ENCODE results near the gene STX17. TPM values are rescaled to one million over a fixed set of nuclear protein-coding genes. Genes with fewer than 3 reads are reported as not detected.
"Not testable (repeated sequence)": the region's sequence is repeated elsewhere in the genome, so short reads cannot be mapped to it uniquely, and the experiment has no call there.

STX17 gene
- total RNA-seq, 1 donor from 2014 or later, result 52.3 TPM

DNA sequence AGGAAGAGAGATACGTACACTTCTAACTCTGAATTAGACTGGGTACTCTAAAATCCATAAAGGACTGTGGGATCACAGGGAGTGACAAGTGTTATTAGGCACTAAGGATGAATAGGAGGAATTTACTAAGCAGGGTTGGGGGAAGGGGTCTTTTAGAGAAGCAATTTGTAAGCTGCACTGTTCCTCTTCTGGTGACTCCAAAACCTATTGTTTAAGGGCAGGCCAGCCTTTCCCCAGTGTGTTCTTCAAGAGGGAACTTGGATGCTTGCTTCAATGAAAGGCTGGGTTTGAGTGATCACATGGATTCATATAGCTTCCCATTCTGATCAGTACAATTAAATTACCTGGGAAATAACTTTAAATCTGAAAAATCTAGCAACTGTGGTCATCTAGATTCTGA is 71.8 kb downstream of the STX17 start:
- no peak overlapping the region for H3K27ac Mint-ChIP-seq
- H3K36me3 Mint-ChIP-seq, result peaks cover 17% of the 10 kb centered on the region
- H3K4me3 Mint-ChIP-seq, result no peak overlapping the region
- DNase-seq (ENCODE audit: low spot score in 2 of 2, unreplicated experiment in 2 of 2), result no peak
- H3K4me1 Mint-ChIP-seq, result no peaks in the 10 kb centered on the region
- no peaks in the 10 kb centered on the region for H3K9me3 Mint-ChIP-seq
- no peaks in the 10 kb centered on the region for H3K27me3 Mint-ChIP-seq (ENCODE audit: low read depth)
- TF ChIP-seq, protein P1, sequence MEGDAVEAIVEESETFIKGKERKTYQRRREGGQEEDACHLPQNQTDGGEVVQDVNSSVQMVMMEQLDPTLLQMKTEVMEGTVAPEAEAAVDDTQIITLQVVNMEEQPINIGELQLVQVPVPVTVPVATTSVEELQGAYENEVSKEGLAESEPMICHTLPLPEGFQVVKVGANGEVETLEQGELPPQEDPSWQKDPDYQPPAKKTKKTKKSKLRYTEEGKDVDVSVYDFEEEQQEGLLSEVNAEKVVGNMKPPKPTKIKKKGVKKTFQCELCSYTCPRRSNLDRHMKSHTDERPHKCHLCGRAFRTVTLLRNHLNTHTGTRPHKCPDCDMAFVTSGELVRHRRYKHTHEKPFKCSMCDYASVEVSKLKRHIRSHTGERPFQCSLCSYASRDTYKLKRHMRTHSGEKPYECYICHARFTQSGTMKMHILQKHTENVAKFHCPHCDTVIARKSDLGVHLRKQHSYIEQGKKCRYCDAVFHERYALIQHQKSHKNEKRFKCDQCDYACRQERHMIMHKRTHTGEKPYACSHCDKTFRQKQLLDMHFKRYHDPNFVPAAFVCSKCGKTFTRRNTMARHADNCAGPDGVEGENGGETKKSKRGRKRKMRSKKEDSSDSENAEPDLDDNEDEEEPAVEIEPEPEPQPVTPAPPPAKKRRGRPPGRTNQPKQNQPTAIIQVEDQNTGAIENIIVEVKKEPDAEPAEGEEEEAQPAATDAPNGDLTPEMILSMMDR (IDR thresholded peaks at IDR 0.05; ENCODE audit: unreplicated experiment), result no peak

DNA sequence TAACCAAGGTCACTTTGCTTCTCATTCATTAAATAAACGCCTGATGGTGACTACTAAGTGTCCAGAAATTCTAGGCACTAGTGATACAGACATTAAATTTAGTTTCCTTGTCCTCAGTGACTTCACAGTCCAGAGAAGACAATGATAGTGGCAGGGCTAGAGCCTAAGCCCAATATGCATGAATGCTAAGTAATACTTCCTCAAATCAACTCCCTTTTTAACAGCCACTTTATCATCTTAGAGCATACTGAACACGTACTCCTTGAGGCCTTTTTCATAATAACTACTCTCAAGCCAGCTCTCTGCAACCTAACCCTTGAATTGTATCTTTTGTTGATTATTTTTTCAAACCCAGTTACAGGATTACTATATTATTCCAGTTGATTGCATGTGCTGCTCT is 74.1 kb downstream of the STX17 start:
- H3K27ac Mint-ChIP-seq, result no peak overlapping the region
- no peak overlapping the region for H3K4me3 Mint-ChIP-seq
- no peaks in the 10 kb centered on the region for H3K4me1 Mint-ChIP-seq
- TF ChIP-seq, protein P1 (IDR thresholded peaks at IDR 0.05; ENCODE audit: unreplicated experiment), result no peak
- H3K36me3 Mint-ChIP-seq, result peaks cover 11% of the 10 kb centered on the region
- DNase-seq (ENCODE audit: low spot score in 2 of 2, unreplicated experiment in 2 of 2), result no peak
- H3K9me3 Mint-ChIP-seq, result no peaks in the 10 kb centered on the region
- H3K27me3 Mint-ChIP-seq (ENCODE audit: low read depth), result no peaks in the 10 kb centered on the region

DNA sequence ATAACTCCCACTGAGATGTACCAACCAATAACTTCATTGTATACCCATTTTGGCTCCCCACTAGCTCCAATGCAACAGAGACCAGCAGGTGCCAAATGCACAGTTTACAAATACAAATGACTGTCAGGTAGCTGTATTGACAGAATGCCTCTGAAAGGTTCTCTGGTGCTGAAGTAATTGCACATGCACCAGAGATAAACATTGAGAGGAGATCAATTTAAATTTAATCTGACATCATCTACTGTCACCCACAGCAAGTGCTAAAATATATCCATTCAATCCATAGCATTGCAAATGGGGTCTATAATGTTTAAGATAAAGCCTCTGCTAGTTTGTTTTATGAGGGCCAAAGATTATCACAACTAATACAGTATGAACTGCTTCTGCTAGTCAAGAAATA is 80.2 kb downstream of the STX17 start:
- TF ChIP-seq, protein P1 (IDR thresholded peaks at IDR 0.05; ENCODE audit: unreplicated experiment), result no peak
- Mint-ChIP-seq H3K4me3 (no peak overlapping the region), H3K9me3 (peaks cover 36% of the 10 kb centered on the region), H3K36me3 (peaks cover 46% of the 10 kb centered on the region), H3K4me1 (no peaks in the 10 kb centered on the region), H3K27ac (no peak overlapping the region), H3K27me3 (ENCODE audit: low read depth) (no peaks in the 10 kb centered on the region)
- DNase-seq (ENCODE audit: low spot score in 2 of 2, unreplicated experiment in 2 of 2), result no peak

DNA sequence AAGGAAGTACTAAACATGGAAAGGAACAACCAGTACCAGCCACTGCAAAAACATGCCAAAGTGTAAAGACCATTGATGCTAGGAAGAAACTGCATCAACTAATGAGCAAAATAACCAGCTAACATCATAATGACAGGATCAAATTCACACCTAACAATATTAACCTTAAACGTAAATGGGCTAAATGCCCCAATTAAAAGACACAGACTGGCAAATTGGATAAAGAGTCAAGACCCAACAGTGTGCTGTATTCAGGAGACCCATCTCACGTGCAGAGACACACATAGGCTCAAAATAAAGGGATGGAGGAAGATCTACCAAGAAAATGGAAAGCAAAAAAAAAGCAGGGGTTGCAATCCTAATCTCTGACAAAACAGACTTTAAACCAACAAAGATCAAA is 84.1 kb downstream of the STX17 start:
- H3K27ac Mint-ChIP-seq; H3K4me3 Mint-ChIP-seq; DNase-seq (ENCODE audit: low spot score in 2 of 2, unreplicated experiment in 2 of 2); H3K27me3 Mint-ChIP-seq (ENCODE audit: low read depth); H3K4me1 Mint-ChIP-seq: not testable (repeated sequence)
- H3K9me3 Mint-ChIP-seq, result peaks cover 61% of the 10 kb centered on the region
- H3K36me3 Mint-ChIP-seq, result peaks cover 67% of the 10 kb centered on the region

DNA sequence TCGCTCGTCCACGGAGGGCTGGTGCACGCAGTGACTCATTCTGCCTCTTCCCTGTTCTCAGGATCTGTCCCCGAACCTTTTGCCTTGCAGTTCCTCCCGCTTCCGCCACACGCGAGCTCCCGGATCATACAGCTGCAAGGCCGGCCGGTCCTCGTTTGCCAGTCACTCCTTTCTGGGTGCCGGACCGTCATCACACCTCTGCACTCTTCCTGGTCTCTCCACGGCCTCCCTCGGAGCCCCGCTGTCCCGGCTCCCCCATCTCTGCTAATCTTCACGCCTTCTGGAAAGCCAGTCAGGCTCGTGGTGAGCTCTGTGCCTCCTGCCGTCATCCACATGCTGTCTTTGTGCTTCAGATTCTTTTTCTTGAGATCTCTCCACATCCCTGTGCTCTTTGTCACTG is 91.8 kb downstream of the STX17 start:
- Mint-ChIP-seq H3K27me3 (ENCODE audit: low read depth) (no peaks in the 10 kb centered on the region), H3K36me3 (peaks cover 72% of the 10 kb centered on the region), H3K27ac (no peak overlapping the region), H3K9me3 (peaks cover 59% of the 10 kb centered on the region), H3K4me3 (no peak overlapping the region), H3K4me1 (no peaks in the 10 kb centered on the region)
- DNase-seq (ENCODE audit: low spot score in 2 of 2, unreplicated experiment in 2 of 2), result no peak
- TF ChIP-seq, protein P1 (IDR thresholded peaks at IDR 0.05; ENCODE audit: unreplicated experiment), result no peak

DNA sequence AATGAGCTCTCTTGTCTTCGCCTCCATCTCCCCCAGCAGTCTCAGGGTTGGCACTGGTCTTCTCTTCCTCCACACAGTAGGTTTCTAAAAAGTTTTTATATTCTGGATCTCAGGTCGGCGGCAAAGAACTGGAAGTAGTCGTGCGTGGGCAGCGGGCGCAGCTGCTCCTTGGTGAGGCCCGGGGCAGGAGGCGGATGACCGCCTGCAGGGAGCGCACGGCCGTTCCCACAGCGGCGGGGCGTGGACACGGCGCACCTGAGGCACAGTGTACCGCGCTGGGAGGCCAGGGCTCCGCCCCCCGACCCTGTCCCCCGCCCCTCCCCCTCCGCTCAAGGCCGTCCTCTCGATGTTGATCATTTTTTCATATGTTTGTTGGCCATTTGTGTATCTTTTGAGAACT is 92.4 kb downstream of the STX17 start:
- TF ChIP-seq, protein P1 (IDR thresholded peaks at IDR 0.05; ENCODE audit: unreplicated experiment), result no peak
- Mint-ChIP-seq H3K4me1 (no peaks in the 10 kb centered on the region), H3K9me3 (peaks cover 55% of the 10 kb centered on the region), H3K27ac (no peak overlapping the region), H3K27me3 (ENCODE audit: low read depth) (no peaks in the 10 kb centered on the region), H3K4me3 (no peak overlapping the region), H3K36me3 (peaks cover 72% of the 10 kb centered on the region)
- DNase-seq (ENCODE audit: low spot score in 2 of 2, unreplicated experiment in 2 of 2), result no peak
